H9 (cell line): ENCODE measurements around the gene TIAM1. TPM values are rescaled to one million over a fixed set of nuclear protein-coding genes. Genes with fewer than 3 reads are reported as not detected.

Experiments
- DNase-seq: peaks from one replicate; pipeline ENCODE4 v3.0.0-alpha.2; 2017
- H2AFZ ChIP-seq: one replicate; pipeline ENCODE4 v1.6.1; 2013; ENCODE audit warnings: mild to moderate bottlenecking, low read length, control low read depth, moderate library complexity
- H2AK5ac ChIP-seq: 2 replicates; pipeline ENCODE4 v1.6.1; 2013; ENCODE audit warnings: low read length, control low read depth, mixed read lengths; ENCODE audit not compliant: insufficient read length
- H2BK120ac ChIP-seq: one replicate; pipeline ENCODE4 v1.6.1; 2013; ENCODE audit warnings: low read depth, mild to moderate bottlenecking, low read length, control low read depth, inconsistent platforms; ENCODE audit not compliant: poor library complexity, severe bottlenecking
- H2BK12ac ChIP-seq: 2 replicates; pipeline ENCODE4 v1.6.1; 2013; ENCODE audit warnings: low read length, control low read depth, mixed read lengths, low read depth; ENCODE audit not compliant: insufficient read length
- H2BK15ac ChIP-seq: 2 replicates; pipeline ENCODE4 v1.6.1; 2013; ENCODE audit warnings: low read depth, low read length, control low read depth
- H2BK20ac ChIP-seq: one replicate; pipeline ENCODE4 v1.6.1; 2013; ENCODE audit warnings: low read depth, mild to moderate bottlenecking, low read length, control low read depth, inconsistent platforms; ENCODE audit not compliant: poor library complexity, severe bottlenecking
- H2BK5ac ChIP-seq: 2 replicates; pipeline ENCODE4 v1.6.1; 2013; ENCODE audit warnings: low read length, control low read depth, mixed read lengths; ENCODE audit not compliant: insufficient read length
- H3K14ac ChIP-seq: 2 replicates; pipeline ENCODE4 v1.6.1; 2013; ENCODE audit warnings: low read length, control low read depth; ENCODE audit not compliant: insufficient read depth
- H3K18ac ChIP-seq: 2 replicates; pipeline ENCODE4 v1.6.1; 2013; ENCODE audit warnings: low read depth, mild to moderate bottlenecking, mixed read lengths, low read length, control low read depth; ENCODE audit not compliant: insufficient read length
- H3K23ac ChIP-seq: 2 replicates; pipeline ENCODE4 v1.6.1; 2013; ENCODE audit warnings: low read length, control low read depth, mixed read lengths, low read depth; ENCODE audit not compliant: insufficient read length
- H3K23me2 ChIP-seq: 2 replicates; pipeline ENCODE4 v1.6.1; 2013; ENCODE audit warnings: low read depth, mild to moderate bottlenecking, mixed read lengths, low read length, control low read depth; ENCODE audit not compliant: insufficient read length, poor library complexity, severe bottlenecking
- H3K27ac ChIP-seq: 2 replicates; pipeline ENCODE4 v1.5.1; 2013; ENCODE audit warnings: low read length, control low read depth, mixed read lengths, low read depth; ENCODE audit not compliant: insufficient read length
- H3K27me3 ChIP-seq: 2 replicates; pipeline ENCODE4 v1.6.1; 2013; ENCODE audit warnings: low read length, control low read depth, inconsistent platforms; ENCODE audit not compliant: insufficient read depth
- H3K4ac ChIP-seq: 2 replicates; pipeline ENCODE4 v1.6.1; 2013; ENCODE audit warnings: low read depth, mild to moderate bottlenecking, control low read depth, inconsistent platforms, low read length, moderate library complexity
- H3K4me1 ChIP-seq: 2 replicates; pipeline ENCODE4 v1.6.1; 2013; ENCODE audit warnings: low read length, control low read depth, inconsistent platforms; ENCODE audit not compliant: insufficient read depth
- H3K4me2 ChIP-seq: 2 replicates; pipeline ENCODE4 v1.6.1; 2013; ENCODE audit warnings: low read length, control low read depth, mixed read lengths; ENCODE audit not compliant: insufficient read length, insufficient read depth
- H3K56ac ChIP-seq: 2 replicates; pipeline ENCODE4 v1.6.1; 2013; ENCODE audit warnings: low read depth, mild to moderate bottlenecking, mixed read lengths, low read length, control low read depth; ENCODE audit not compliant: insufficient read length
- H3K79me1 ChIP-seq: 2 replicates; pipeline ENCODE4 v1.6.1; 2013; ENCODE audit warnings: low read depth, mild to moderate bottlenecking, moderate library complexity, low read length, control low read depth, inconsistent platforms; ENCODE audit not compliant: insufficient read depth, poor library complexity, severe bottlenecking
- H3K79me2 ChIP-seq: 2 replicates; pipeline ENCODE4 v1.6.1; 2013; ENCODE audit warnings: low read length, control low read depth, inconsistent platforms; ENCODE audit not compliant: insufficient read depth
- H3K9ac ChIP-seq: 2 replicates; pipeline ENCODE4 v1.6.1; 2013; ENCODE audit warnings: low read length, control low read depth, mixed read lengths; ENCODE audit not compliant: insufficient read length; ENCODE audit errors: extremely low read depth
- H3K9me3 ChIP-seq: one replicate; pipeline ENCODE4 v1.6.1; 2013; ENCODE audit warnings: low read depth, low read length, inconsistent platforms; ENCODE audit not compliant: control insufficient read depth
- H3T11ph ChIP-seq: one replicate; pipeline ENCODE4 v1.6.1; 2013; ENCODE audit warnings: mild to moderate bottlenecking, low read length, control low read depth, inconsistent platforms
- H4K20me1 ChIP-seq: one replicate; pipeline ENCODE4 v1.6.1; 2013; ENCODE audit not compliant: control insufficient read depth, insufficient read length, insufficient read depth
- H4K5ac ChIP-seq: 2 replicates; pipeline ENCODE4 v1.6.1; 2013; ENCODE audit warnings: low read depth, mild to moderate bottlenecking, mixed read lengths, low read length, control low read depth; ENCODE audit not compliant: insufficient read length
- H4K8ac ChIP-seq: replicated peaks from 2 replicates; pipeline ENCODE4 v1.6.1; 2013; ENCODE audit warnings: low read length, control low read depth, mixed read lengths, low read depth; ENCODE audit not compliant: insufficient read length
- H4K91ac ChIP-seq: 2 replicates; pipeline ENCODE4 v1.6.1; 2013; ENCODE audit warnings: low read depth, mild to moderate bottlenecking, moderate library complexity, mixed read lengths, low read length, control low read depth; ENCODE audit not compliant: insufficient read length
- H3K27ac Mint-ChIP-seq, 3 experiments: 2 replicates in 2 of 3; 3 replicates in 1 of 3; pipeline ENCODE4 v1.8.0; 2020 to 2021; ENCODE audit warnings: mixed read lengths in 3 of 3, mild to moderate bottlenecking in 1 of 3, moderate library complexity in 1 of 3
- H3K27me3 Mint-ChIP-seq: 2 replicates; pipeline ENCODE4 v1.8.0; 2021; ENCODE audit warnings: low read depth, mild to moderate bottlenecking, moderate library complexity, mixed read lengths
- H3K36me3 Mint-ChIP-seq, 3 experiments: 2 replicates in 2 of 3; 3 replicates in 1 of 3; pipeline ENCODE4 v1.8.0; 2020 to 2021; ENCODE audit warnings: low read depth in 3 of 3, mixed read lengths in 3 of 3; ENCODE audit not compliant: insufficient read depth in 1 of 3
- H3K4me1 Mint-ChIP-seq, 2 experiments: 2 replicates each; pipeline ENCODE4 v1.8.0; 2020; ENCODE audit warnings: mixed read lengths in 2 of 2
- H3K4me3 Mint-ChIP-seq, 2 experiments: 2 replicates in 1 of 2; 3 replicates in 1 of 2; pipeline ENCODE4 v1.8.0; 2020 to 2021; ENCODE audit warnings: mild to moderate bottlenecking in 2 of 2, mixed read lengths in 2 of 2, moderate library complexity in 1 of 2
- H3K9me3 Mint-ChIP-seq, 2 experiments: 2 replicates in 1 of 2; 3 replicates in 1 of 2; pipeline ENCODE4 v1.8.0; 2020; ENCODE audit warnings: mild to moderate bottlenecking in 2 of 2, mixed read lengths in 2 of 2, moderate library complexity in 1 of 2
- WGBS: extraction: QIAGEN DNeasy Blood & Tissue Kit; methylation state at CpG from one replicate; pipeline ENCODE4 v1.1.7; 2013; ENCODE audit warnings: missing lambda C conversion rate, low lambda C conversion rate, mixed read lengths; ENCODE audit not compliant: insufficient read length; ENCODE audit errors: extremely low coverage; 5-methylcytosine and 5-hydroxymethylcytosine counted together
- total RNA-seq: library from RNA; stranded (reverse); gene quantifications from 2 replicates; pipeline ENCODE4 v1.2.1, GENCODE V29; 2021
- TF ChIP-seq, protein P1 (sequence below): fragments of 200-600 bp; sonication (generic); conservative IDR thresholded peaks from 3 replicates; pipeline ENCODE4 v1.8.0; 2021; ENCODE audit warnings: antibody characterized with exemption, mild to moderate bottlenecking

The TIAM1 gene
- total RNA-seq, 1 experiment from 2014 or later = 23.1 TPM

DNA sequence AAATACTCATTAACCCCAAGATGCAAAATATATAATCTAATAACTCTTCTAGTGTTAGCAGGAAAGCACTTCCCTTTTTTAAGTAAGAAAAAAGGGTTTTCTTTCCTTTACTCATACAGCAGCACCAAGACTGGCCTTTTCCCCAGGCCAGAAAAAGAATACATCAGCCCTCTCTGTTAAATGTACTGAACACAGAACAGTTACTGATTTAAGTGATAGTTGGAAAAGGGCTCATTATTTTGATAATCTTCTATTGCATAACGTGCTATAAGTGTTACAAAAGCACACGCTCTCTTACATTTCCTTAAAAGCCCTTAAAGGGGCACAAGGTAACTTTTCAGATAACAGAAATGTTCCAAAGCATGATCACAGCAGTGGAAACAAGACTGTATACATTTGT is 142.9 kb downstream of the TIAM1 start:
- no peak overlapping the region for H3K4me3 Mint-ChIP-seq

More for the DNA sequence above, 142.9 kb downstream of the TIAM1 start:
- Mint-ChIP-seq H3K27me3 (no peaks in the 10 kb centered on the region), H3K27ac (no peak overlapping the region), H3K9me3 (peaks cover 0 to 2% of the 10 kb centered on the region in 2 experiments; a peak in 1 of 5 replicates), H3K36me3 (peaks cover 2 to 4% (median 2%) of the 10 kb centered on the region in 3 experiments; a peak in 3 of 7 replicates), H3K4me1 (peaks cover 3% of the 10 kb centered on the region in 2 experiments; a peak in 2 of 4 replicates)
- no peaks in the 10 kb centered on the region for H3K79me1 ChIP-seq
- H2BK120ac ChIP-seq = no peak overlapping the region
- H3K56ac ChIP-seq = no peak overlapping the region
- H2BK15ac ChIP-seq = no peak overlapping the region
- H3K23me2 ChIP-seq = no peaks in the 10 kb centered on the region
- H3K9ac ChIP-seq = no peak overlapping the region
- no peaks in the 10 kb centered on the region; the same call in 1 of the 2 replicates for H3K27me3 ChIP-seq
- H3T11ph ChIP-seq = no peak overlapping the region
- no peak overlapping the region for H2BK20ac ChIP-seq
- TF ChIP-seq, protein P1, sequence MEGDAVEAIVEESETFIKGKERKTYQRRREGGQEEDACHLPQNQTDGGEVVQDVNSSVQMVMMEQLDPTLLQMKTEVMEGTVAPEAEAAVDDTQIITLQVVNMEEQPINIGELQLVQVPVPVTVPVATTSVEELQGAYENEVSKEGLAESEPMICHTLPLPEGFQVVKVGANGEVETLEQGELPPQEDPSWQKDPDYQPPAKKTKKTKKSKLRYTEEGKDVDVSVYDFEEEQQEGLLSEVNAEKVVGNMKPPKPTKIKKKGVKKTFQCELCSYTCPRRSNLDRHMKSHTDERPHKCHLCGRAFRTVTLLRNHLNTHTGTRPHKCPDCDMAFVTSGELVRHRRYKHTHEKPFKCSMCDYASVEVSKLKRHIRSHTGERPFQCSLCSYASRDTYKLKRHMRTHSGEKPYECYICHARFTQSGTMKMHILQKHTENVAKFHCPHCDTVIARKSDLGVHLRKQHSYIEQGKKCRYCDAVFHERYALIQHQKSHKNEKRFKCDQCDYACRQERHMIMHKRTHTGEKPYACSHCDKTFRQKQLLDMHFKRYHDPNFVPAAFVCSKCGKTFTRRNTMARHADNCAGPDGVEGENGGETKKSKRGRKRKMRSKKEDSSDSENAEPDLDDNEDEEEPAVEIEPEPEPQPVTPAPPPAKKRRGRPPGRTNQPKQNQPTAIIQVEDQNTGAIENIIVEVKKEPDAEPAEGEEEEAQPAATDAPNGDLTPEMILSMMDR = no peak
- no peak overlapping the region for H3K4ac ChIP-seq
- no peak for DNase-seq
- no peaks in the 10 kb centered on the region for H4K20me1 ChIP-seq
- no peak overlapping the region for H3K18ac ChIP-seq
- H3K79me2 ChIP-seq = no peaks in the 10 kb centered on the region
- no peak overlapping the region for H2BK5ac ChIP-seq
- no peak overlapping the region for H2AFZ ChIP-seq
- H3K14ac ChIP-seq = no peak overlapping the region
- H4K5ac ChIP-seq = no peak overlapping the region
- WGBS = no CpG with 5 or more reads among the region's 2 CpGs
- no peak overlapping the region for H3K4me2 ChIP-seq
- H2BK12ac ChIP-seq = no peak overlapping the region
- no peak overlapping the region for H4K91ac ChIP-seq
- no peak overlapping the region for H3K23ac ChIP-seq
- no peak overlapping the region for H4K8ac ChIP-seq
- no peak overlapping the region for H2AK5ac ChIP-seq
- no peaks in the 10 kb centered on the region for H3K4me1 ChIP-seq
- H3K9me3 ChIP-seq = no peaks in the 10 kb centered on the region
- H3K27ac ChIP-seq = no peak overlapping the region
